GM18507 (cell line): ENCODE results near the gene SUB1.
"Not testable (repeated sequence)": the region's sequence is repeated elsewhere in the genome, so short reads cannot be mapped to it uniquely, and the experiment has no call there.

Source experiments
- DNase-seq: peaks from one replicate; pipeline ENCODE4 v3.0.0; 2011; ENCODE audit warnings: low read depth; ENCODE audit not compliant: insufficient read length; ENCODE audit errors: extremely low spot score
- FAIRE-seq: peaks from 2 replicates; lab custom pipeline; 2011; peaks lifted over from hg19 to GRCh38; lab: Jason Lieb, UNC

Gene SUB1

GRCh38 chr5:32630867-32631491 lies 45.6 kb downstream of the SUB1 start:
- no peak for DNase-seq
- no peak for FAIRE-seq

- FAIRE-seq, DNase-seq: not testable (repeated sequence)
Measured at GRCh38 chr5:32633017-32633416, 47.7 kb downstream of the SUB1 start.

GRCh38 chr5:32638309-32638708 lies 53.0 kb downstream of the SUB1 start:
- DNase-seq, result no peak
- no peak for FAIRE-seq

GRCh38 chr5:32639943-32640342 lies 54.6 kb downstream of the SUB1 start:
- DNase-seq (no peak), FAIRE-seq (no peak)

- no peak for FAIRE-seq
- DNase-seq, result no peak
Measured at GRCh38 chr5:32642276-32643002, 57.1 kb downstream of the SUB1 start.

GRCh38 chr5:32645246-32645645 lies 59.9 kb downstream of the SUB1 start:
- DNase-seq, result no peak
- FAIRE-seq, result no peak

- DNase-seq, result no peak
- no peak for FAIRE-seq
Measured at GRCh38 chr5:32646061-32646969, 61.0 kb downstream of the SUB1 start.

GRCh38 chr5:32651088-32651487 lies 65.7 kb downstream of the SUB1 start:
- FAIRE-seq, result no peak
- DNase-seq, result no peak

GRCh38 chr5:32651638-32652037 lies 66.3 kb downstream of the SUB1 start:
- DNase-seq (no peak), FAIRE-seq (no peak)
